AG04449 (cell line): Measurements from ENCODE around the gene TMED5.

ENCODE experiments used
- CTCF ChIA-PET: fragments of 350-600 bp; formaldehyde crosslinking; extraction: SDS; loops from one replicate; lab custom pipeline; 2021; ENCODE audit warnings: antibody characterized with exemption; lab: Yijun Ruan, JAX
- POLR2A ChIA-PET: fragments of 400-600, 350-600 bp; formaldehyde crosslinking; extraction: SDS; loops from one replicate; lab custom pipeline; 2020; ENCODE audit warnings: antibody characterized with exemption, inconsistent platforms; lab: Yijun Ruan, JAX
- DNase-seq: peaks from one replicate; pipeline ENCODE4 v3.0.0-alpha.2; 2010; ENCODE audit warnings: low read depth, low spot score
- H3K4me3 ChIP-seq: 2 replicates; pipeline ENCODE4 v1.5.1; 2011; ENCODE audit warnings: low read depth, mild to moderate bottlenecking, control low read depth, low read length
- TF ChIP-seq, protein P1 (sequence below): IDR thresholded peaks from one replicate; pipeline ENCODE4 v1.5.1; 2011; ENCODE audit warnings: mild to moderate bottlenecking, moderate library complexity, low read length, control low read depth, inconsistent platforms; ENCODE audit not compliant: insufficient read depth; ENCODE audit errors: missing control alignments

Gene TMED5

DNA sequence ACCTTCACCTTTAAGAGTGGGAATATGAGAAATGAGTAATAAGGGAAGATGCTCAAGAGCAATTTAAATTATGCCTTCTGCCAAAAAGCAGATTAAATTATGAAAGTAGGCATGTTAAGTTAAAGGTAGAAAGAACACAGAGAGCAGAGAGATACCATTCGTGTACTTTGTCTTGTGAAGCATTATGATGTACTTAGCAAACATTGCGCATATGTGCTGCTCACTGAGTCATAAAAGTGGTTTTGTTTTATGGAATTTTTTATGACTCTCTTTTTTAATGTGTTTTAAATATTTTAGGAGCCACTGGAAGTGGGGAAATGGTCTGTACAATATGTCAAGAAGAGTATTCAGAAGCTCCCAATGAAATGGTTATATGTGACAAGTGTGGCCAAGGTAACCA lies 65.8 kb downstream of the TMED5 start:
- no peak overlapping the region for H3K4me3 ChIP-seq
- POLR2A ChIA-PET: no interaction called here
- TF ChIP-seq, protein P1, sequence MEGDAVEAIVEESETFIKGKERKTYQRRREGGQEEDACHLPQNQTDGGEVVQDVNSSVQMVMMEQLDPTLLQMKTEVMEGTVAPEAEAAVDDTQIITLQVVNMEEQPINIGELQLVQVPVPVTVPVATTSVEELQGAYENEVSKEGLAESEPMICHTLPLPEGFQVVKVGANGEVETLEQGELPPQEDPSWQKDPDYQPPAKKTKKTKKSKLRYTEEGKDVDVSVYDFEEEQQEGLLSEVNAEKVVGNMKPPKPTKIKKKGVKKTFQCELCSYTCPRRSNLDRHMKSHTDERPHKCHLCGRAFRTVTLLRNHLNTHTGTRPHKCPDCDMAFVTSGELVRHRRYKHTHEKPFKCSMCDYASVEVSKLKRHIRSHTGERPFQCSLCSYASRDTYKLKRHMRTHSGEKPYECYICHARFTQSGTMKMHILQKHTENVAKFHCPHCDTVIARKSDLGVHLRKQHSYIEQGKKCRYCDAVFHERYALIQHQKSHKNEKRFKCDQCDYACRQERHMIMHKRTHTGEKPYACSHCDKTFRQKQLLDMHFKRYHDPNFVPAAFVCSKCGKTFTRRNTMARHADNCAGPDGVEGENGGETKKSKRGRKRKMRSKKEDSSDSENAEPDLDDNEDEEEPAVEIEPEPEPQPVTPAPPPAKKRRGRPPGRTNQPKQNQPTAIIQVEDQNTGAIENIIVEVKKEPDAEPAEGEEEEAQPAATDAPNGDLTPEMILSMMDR: no peak
- CTCF ChIA-PET: no interaction called here
- DNase-seq: no peak

DNA sequence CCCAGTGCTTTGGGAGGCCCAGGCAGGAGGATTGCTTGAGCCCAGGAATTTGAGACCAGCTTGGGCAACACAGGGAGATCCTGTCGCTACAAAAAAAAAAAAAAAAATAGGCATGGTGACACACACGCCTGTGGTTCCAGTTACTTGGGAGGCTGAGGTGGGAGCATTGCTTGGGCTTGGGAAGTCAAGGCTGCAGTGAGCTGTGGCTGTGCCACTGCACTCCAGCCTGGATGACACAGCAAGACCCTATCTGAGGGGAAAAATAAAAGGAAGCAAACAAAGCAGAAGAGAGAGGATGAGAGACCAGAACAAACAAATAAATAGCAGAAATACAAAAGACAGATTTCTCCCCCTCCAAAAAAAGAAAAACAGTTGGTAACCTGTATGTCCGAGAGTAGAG lies 67.1 kb downstream of the TMED5 start:
- no peak for DNase-seq
- ChIA-PET CTCF (interaction anchor here (0.8 kb wide), 1 partner anchor 27 kb away, joined by 3 read pairs; no protein-coding TSS in a partner anchor), POLR2A (no interaction called here)
- no peak overlapping the region for H3K4me3 ChIP-seq
- TF ChIP-seq, protein P1: no peak

DNA sequence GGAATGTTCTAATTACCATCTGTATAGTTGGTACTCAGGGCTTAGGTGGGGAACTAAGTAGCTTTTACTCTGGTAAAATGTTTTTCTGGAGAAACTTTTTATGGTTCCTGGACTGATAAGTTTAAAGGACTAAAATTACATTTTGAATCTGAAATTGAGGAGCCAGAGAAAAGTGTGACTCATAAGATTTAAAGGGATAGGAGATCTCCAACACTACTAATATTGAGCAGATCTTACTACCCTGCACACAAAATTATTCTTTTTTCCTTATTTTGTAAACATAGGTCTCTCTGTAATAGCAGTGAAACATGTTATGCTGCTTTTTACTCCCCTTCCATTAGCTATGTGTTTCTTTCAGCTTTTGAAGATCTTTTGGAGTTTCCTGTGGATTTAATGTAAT lies 68.7 kb downstream of the TMED5 start:
- no peak for DNase-seq
- ChIA-PET CTCF (no interaction called here), POLR2A (no interaction called here)
- no peak overlapping the region for H3K4me3 ChIP-seq
- TF ChIP-seq, protein P1: no peak

DNA sequence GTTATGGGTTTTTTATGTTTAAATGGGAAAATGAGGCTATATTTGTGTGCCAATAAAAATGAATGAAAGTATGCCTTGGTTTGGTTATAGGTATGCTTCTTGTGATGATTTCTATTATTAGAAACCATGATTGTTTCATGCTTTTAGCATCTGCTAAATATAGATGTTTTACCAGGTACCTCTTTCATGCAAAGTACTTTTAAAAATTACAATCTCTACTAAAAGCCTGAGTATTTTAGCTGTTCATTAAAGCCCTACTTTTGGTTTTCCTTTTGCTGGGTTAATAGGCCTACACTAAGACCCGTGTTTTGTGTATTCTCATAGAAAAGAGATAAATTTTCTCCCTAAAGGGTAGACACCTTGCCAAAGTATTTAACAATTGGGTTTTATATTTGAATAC lies 69.1 kb downstream of the TMED5 start:
- CTCF ChIA-PET: no interaction called here
- POLR2A ChIA-PET: no interaction called here
- TF ChIP-seq, protein P1: no peak
- no peak overlapping the region for H3K4me3 ChIP-seq
- DNase-seq: no peak

DNA sequence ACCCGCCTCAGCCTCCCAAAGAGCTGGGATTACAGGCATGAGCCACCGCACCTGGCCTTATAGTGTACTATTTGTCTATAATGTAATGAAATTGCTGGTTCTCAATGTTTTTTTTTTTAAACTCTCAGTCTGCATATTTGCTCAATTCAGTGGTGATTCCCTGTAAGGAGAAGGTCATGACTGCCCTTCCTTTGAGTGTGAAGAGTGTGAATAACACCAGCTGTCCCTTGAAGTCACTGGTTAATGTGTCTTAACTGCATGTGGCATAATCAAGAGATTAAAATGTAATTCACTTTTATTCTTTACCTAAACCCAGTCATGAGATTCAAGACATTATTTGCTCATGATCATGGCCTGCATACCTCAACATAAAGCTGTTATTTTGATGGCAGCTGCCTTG lies 70.6 kb downstream of the TMED5 start:
- ChIA-PET POLR2A (no interaction called here), CTCF (interaction anchor here (0.6 to 1.5 kb wide), 3 partner anchors 8 to 257 kb away, joined by 4 to 5 read pairs (median 4); no protein-coding TSS in a partner anchor)
- no peak for DNase-seq
- H3K4me3 ChIP-seq: no peak overlapping the region
- TF ChIP-seq, protein P1: no peak

DNA sequence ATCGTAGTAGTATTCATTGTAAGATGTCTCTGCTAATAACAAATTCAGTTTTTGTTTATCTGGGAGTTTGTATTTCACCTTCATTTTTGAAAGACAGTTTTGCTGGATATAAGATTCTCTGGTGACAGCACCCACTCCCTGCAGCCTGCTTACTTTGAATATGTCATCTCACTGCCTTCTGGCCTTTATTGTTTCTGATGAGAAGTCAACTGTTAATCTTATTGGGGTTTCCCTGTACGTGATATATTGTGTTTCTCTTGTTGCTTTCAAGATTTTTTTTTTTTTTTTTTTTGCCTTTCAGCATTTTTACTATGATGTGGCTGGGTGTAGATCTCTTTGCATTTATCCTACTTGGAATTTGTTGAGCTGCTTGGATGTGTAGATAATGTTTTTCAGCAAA lies 71.9 kb downstream of the TMED5 start:
- DNase-seq: no peak
- ChIA-PET POLR2A (no interaction called here), CTCF (no interaction called here)
- H3K4me3 ChIP-seq: no peak overlapping the region
- TF ChIP-seq, protein P1: no peak
